ENCODE measurements around the gene EFCAB11.

Gene EFCAB11

GRCh38 chr14:89990218-89990617 is 35.7 kb upstream of the EFCAB11 start:
- Histone ChIP-seq H3K36me3 (ENCODE audit: control insufficient read depth, low read length) (peaks cover 89% of the 10 kb centered on the region), H3K27ac (ENCODE audit: low read depth, low read length) (no peak overlapping the region)

DNA sequence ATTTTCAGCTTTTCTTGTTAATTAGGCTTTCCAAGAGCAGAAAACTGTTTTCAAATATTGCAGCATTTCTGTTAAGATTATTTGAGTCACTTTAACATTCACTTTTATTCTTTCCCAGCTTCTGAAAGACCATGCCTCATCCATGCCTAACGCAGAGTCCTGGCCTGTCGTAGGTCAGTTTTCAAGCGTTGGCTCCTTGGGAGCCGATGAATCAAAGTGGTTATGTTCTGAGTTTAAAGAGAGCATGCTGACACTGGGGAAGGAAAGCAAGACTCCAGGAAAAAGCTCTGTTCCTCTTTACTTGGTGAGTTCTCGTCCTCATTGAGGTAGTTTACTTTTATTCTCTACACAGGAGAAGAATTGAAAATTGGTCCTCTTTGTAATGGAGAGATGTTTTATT is 34.3 kb upstream of the EFCAB11 start:
- TF ChIP-seq, protein P1, sequence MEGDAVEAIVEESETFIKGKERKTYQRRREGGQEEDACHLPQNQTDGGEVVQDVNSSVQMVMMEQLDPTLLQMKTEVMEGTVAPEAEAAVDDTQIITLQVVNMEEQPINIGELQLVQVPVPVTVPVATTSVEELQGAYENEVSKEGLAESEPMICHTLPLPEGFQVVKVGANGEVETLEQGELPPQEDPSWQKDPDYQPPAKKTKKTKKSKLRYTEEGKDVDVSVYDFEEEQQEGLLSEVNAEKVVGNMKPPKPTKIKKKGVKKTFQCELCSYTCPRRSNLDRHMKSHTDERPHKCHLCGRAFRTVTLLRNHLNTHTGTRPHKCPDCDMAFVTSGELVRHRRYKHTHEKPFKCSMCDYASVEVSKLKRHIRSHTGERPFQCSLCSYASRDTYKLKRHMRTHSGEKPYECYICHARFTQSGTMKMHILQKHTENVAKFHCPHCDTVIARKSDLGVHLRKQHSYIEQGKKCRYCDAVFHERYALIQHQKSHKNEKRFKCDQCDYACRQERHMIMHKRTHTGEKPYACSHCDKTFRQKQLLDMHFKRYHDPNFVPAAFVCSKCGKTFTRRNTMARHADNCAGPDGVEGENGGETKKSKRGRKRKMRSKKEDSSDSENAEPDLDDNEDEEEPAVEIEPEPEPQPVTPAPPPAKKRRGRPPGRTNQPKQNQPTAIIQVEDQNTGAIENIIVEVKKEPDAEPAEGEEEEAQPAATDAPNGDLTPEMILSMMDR (IDR thresholded peaks at IDR 0.05; ENCODE audit: low read depth, low read length, poor library complexity, severe bottlenecking) = no peak
- TF ChIP-seq EZH2phosphoT487 (IDR thresholded peaks at IDR 0.05; ENCODE audit: borderline replicate concordance, low read length) = no peak

More at GRCh38 chr14:89990218-89990617, 35.7 kb upstream of the EFCAB11 start:
- Histone ChIP-seq H3K79me2 (ENCODE audit: control insufficient read depth, low read length) (no peaks in the 10 kb centered on the region), H3F3A (ENCODE audit: control insufficient read depth, insufficient read depth) (no peaks in the 10 kb centered on the region), H3K4me3 (ENCODE audit: low read length) (no peak overlapping the region), H3K9me3 (ENCODE audit: control insufficient read depth, insufficient read depth, low read length) (no peaks in the 10 kb centered on the region), H3K4me1 (ENCODE audit: control insufficient read depth, low read length) (no peaks in the 10 kb centered on the region), H3K4me2 (ENCODE audit: low read length) (no peak overlapping the region), H3K9me2 (replicated peaks; ENCODE audit: control insufficient read depth, low read length) (no peaks in the 10 kb centered on the region), H4K20me1 (ENCODE audit: control insufficient read depth, insufficient read depth, low read depth, low read length) (no peaks in the 10 kb centered on the region), H3K27me3 (ENCODE audit: control insufficient read depth, low read length) (no peaks in the 10 kb centered on the region)
- TF ChIP-seq, protein P1 (IDR thresholded peaks at IDR 0.05; ENCODE audit: low read depth, low read length, poor library complexity, severe bottlenecking) = no peak
- no peak for TF ChIP-seq EZH2phosphoT487 (IDR thresholded peaks at IDR 0.05; ENCODE audit: borderline replicate concordance, low read length)

GRCh38 chr14:89987161-89987475 is 32.6 kb upstream of the EFCAB11 start:
- H4K20me1 ChIP-seq (ENCODE audit: control insufficient read depth, insufficient read depth, low read depth, low read length) = no peaks in the 10 kb centered on the region
- no peak overlapping the region for H3K27ac ChIP-seq (ENCODE audit: low read depth, low read length)
- H3K9me3 ChIP-seq (ENCODE audit: control insufficient read depth, insufficient read depth, low read length) = no peaks in the 10 kb centered on the region
- TF ChIP-seq, protein P1 (IDR thresholded peaks at IDR 0.05; ENCODE audit: low read depth, low read length, poor library complexity, severe bottlenecking) = no peak
- no peak for TF ChIP-seq EZH2phosphoT487 (IDR thresholded peaks at IDR 0.05; ENCODE audit: borderline replicate concordance, low read length)
- H3K4me3 ChIP-seq (ENCODE audit: low read length) = no peak overlapping the region
- H3K79me2 ChIP-seq (ENCODE audit: control insufficient read depth, low read length) = no peaks in the 10 kb centered on the region
- H3F3A ChIP-seq (ENCODE audit: control insufficient read depth, insufficient read depth) = no peaks in the 10 kb centered on the region
- no peak overlapping the region for H3K4me2 ChIP-seq (ENCODE audit: low read length)
- no peaks in the 10 kb centered on the region for H3K27me3 ChIP-seq (ENCODE audit: control insufficient read depth, low read length)
- no peaks in the 10 kb centered on the region for H3K9me2 ChIP-seq (replicated peaks; ENCODE audit: control insufficient read depth, low read length)
- no peaks in the 10 kb centered on the region for H3K4me1 ChIP-seq (ENCODE audit: control insufficient read depth, low read length)
- peaks cover 85% of the 10 kb centered on the region for H3K36me3 ChIP-seq (ENCODE audit: control insufficient read depth, low read length)

More for the DNA sequence above, 34.3 kb upstream of the EFCAB11 start:
- H3K9me3 ChIP-seq (ENCODE audit: control insufficient read depth, insufficient read depth, low read length) = no peaks in the 10 kb centered on the region
- peaks cover 86% of the 10 kb centered on the region for H3K36me3 ChIP-seq (ENCODE audit: control insufficient read depth, low read length)
- H3K4me1 ChIP-seq (ENCODE audit: control insufficient read depth, low read length) = no peaks in the 10 kb centered on the region
- H3F3A ChIP-seq (ENCODE audit: control insufficient read depth, insufficient read depth) = no peaks in the 10 kb centered on the region
- no peaks in the 10 kb centered on the region for H3K9me2 ChIP-seq (replicated peaks; ENCODE audit: control insufficient read depth, low read length)
- H3K27me3 ChIP-seq (ENCODE audit: control insufficient read depth, low read length) = no peaks in the 10 kb centered on the region
- H3K4me3 ChIP-seq (ENCODE audit: low read length) = no peak overlapping the region
- H3K79me2 ChIP-seq (ENCODE audit: control insufficient read depth, low read length) = no peaks in the 10 kb centered on the region
- H3K4me2 ChIP-seq (ENCODE audit: low read length) = no peak overlapping the region
- H4K20me1 ChIP-seq (ENCODE audit: control insufficient read depth, insufficient read depth, low read depth, low read length) = no peaks in the 10 kb centered on the region
- no peak overlapping the region for H3K27ac ChIP-seq (ENCODE audit: low read depth, low read length)
